Psoas muscle (tissue), 8 donors: Measurements from ENCODE around the gene LRRC36. TPM values are rescaled to one million over a fixed set of nuclear protein-coding genes. Genes with fewer than 3 reads are reported as not detected.

Source experiments
- ATAC-seq, 4 donors: fragments of 200-7000 bp; cut with Tn5 transposase; one replicate each; pipeline ENCODE4 v1.9.1; 2020; ENCODE audit warnings: moderate library complexity in 3 of 4, mild to moderate bottlenecking in 2 of 4
- DNase-seq, 2 donors: peaks; one replicate each; pipeline ENCODE4 v3.0.0-alpha.2; 2020
- H3K27ac ChIP-seq: fragments of 200-600 bp; one replicate; pipeline ENCODE4 v1.8.0; 2022
- H3K27me3 ChIP-seq, 3 donors: fragments of 200-600 bp in 1 of 3; one replicate each; pipeline versions ENCODE4 v1.6.1 to v1.8.0; 2013 to 2022; ENCODE audit warnings: low read length in 2 of 3, mild to moderate bottlenecking in 2 of 3, moderate library complexity in 1 of 3; ENCODE audit not compliant: insufficient read depth in 3 of 3
- H3K36me3 ChIP-seq, 2 donors: fragments of 200-600 bp in 1 of 2; one replicate each; pipeline versions ENCODE4 v1.6.1 to v1.8.0; 2013 to 2022; ENCODE audit warnings: low read depth in 1 of 2, mild to moderate bottlenecking in 1 of 2, moderate library complexity in 1 of 2; ENCODE audit not compliant: insufficient read depth in 1 of 2
- H3K4me1 ChIP-seq: fragments of 200-600 bp; one replicate; pipeline ENCODE4 v1.8.0; 2022
- H3K4me3 ChIP-seq: fragments of 200-600 bp; one replicate; pipeline ENCODE4 v1.8.0; 2022; ENCODE audit warnings: mild to moderate bottlenecking
- H3K9me3 ChIP-seq: fragments of 200-600 bp; one replicate; pipeline ENCODE4 v1.8.0; 2022
- CTCF ChIP-seq: fragments of 200-600 bp; IDR thresholded peaks from one replicate; pipeline ENCODE4 v1.8.0; 2022; ENCODE audit warnings: antibody characterized with exemption
- WGBS, 3 donors: extraction: QIAGEN DNeasy Blood & Tissue Kit; methylation state at CpG; one replicate each; pipeline versions ENCODE4 v1.1.6 to v1.1.7; 2013; 5-methylcytosine and 5-hydroxymethylcytosine counted together
- intact Hi-C, 2 donors: fragments of 100-400 bp; cut with DNase I; formaldehyde crosslinking; loops; one replicate each; pipeline versions ENCODE4 v1.11.0 to v1.14.2; 2022
- polyA plus RNA-seq, 3 donors: library from polyadenylated mRNA; stranded (reverse); fragments of 200-250 nt; gene quantifications; one replicate each; pipeline ENCODE4 v1.2.3, GENCODE V29; 2013
- total RNA-seq, 4 donors: library from RNA; stranded (reverse); fragmentation: NEBNext Ultra II Directional in 2 of 4; extraction: Animal tissue kit (Norgen Biotek cat#: 25700) in 2 of 4; gene quantifications; one replicate each; pipeline versions ENCODE4 v1.2.1 to v1.2.4, GENCODE V29; 2021 to 2023
- donor health status: healthy with polysubstance abuse.
- donor health status: DM: no; HTN: no; CAD: no; lungs with moderate emphysema.
- donor health status: Bipolar disorder and iron deficiency.
- donor health status: healthy.
- donor health status: DM: yes; HTN: yes; CAD: no.
- donor health status: DM: no; HTN: no; CAD: no.
- donor health status: DM: no; HTN: no; CAD: no.
- donor health status: DM: yes; HTN: yes; CAD: no.

Gene LRRC36
- total and polyA plus RNA-seq, 7 donors, result 0.06 to 0.25 (median 0.11) TPM; not detected in 4

GRCh38 chr16:67396159-67397035, 69.8 kb downstream of the LRRC36 start:
- Histone ChIP-seq H3K9me3 (no peaks in the 10 kb centered on the region), H3K27me3 (peaks cover 0 to 5% (median 4%) of the 10 kb centered on the region in 3 donors), H3K4me3 (peak overlapping the region; percentile 18), H3K36me3 (no peaks in the 10 kb centered on the region), H3K27ac (peak overlapping the region; percentile 66), H3K4me1 (peaks cover 44% of the 10 kb centered on the region)
- TF ChIP-seq CTCF, result no peak
- intact Hi-C loops, result no loop called here
- ATAC-seq, result peak; percentile 3 to 35 (median 25)
- 29 to 32% (median 31%) methylated on average over 26 to 31 of the region's 31 CpGs for WGBS, 3 donors
- peak; percentile 81 to 90 for DNase-seq

DNA sequence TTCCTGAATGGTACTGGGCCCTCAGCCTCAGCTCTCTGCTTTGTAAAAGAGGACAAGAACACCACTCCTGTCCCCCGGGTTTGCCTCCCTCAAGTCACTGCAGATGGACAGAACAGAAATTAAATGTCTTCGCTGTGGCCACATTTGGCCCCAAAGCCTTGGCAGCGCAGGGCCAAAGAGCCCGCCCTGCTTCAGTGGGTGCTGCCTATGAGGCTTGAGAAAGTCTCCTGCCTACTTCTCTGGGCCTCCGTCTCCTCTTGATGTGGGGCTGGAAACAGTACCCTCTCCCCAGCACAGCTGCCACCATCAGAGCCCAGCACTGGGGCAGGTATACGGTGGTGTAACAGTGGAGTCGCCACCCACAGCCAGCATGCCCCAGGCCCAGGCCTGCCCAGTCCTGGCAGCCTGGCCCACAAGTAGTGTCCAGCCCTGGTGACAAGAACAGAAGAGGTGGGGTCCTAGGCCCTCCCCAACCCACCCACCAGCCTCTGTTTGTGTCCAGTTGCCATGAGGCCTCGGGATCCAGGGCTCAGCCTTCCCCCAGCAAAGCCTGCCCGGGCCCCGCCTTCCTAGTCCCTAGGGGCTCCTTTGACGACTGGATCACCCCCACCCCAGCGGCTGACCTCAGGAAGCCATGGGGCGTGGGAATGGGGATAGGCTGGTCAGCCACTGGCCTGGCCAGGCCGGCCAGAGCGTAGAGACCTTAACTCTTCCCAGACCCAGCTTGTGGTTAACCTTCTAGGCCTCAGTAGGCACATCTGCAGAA, 70.6 kb downstream of the LRRC36 start:
- H3K36me3 ChIP-seq, result no peaks in the 10 kb centered on the region
- H3K27me3 ChIP-seq, result peaks cover 0 to 5% (median 0%) of the 10 kb centered on the region in 3 donors
- 54 to 66% (median 55%) methylated on average over 15 of the region's 15 CpGs for WGBS, 3 donors
- no peak overlapping the region for H3K4me3 ChIP-seq
- peaks cover 42% of the 10 kb centered on the region for H3K4me1 ChIP-seq
- peak; percentile 67 to 84 for DNase-seq
- ATAC-seq, result no peak
- intact Hi-C loops, result no loop called here
- H3K9me3 ChIP-seq, result no peaks in the 10 kb centered on the region
- TF ChIP-seq CTCF, result no peak
- peak overlapping the region; percentile 66 for H3K27ac ChIP-seq

GRCh38 chr16:67397812-67398545, 71.4 kb downstream of the LRRC36 start:
- no peaks in the 10 kb centered on the region for H3K36me3 ChIP-seq
- DNase-seq (peak in 1 of 2 donors; percentile 45), ATAC-seq (no peak)
- H3K9me3 ChIP-seq, result no peaks in the 10 kb centered on the region
- intact Hi-C loops, result no loop called here
- H3K27ac ChIP-seq, result peak overlapping the region; percentile 50
- no peak for TF ChIP-seq CTCF
- H3K27me3 ChIP-seq, result peaks cover 0 to 5% (median 0%) of the 10 kb centered on the region in 3 donors
- H3K4me1 ChIP-seq, result peaks cover 37% of the 10 kb centered on the region
- 86 to 88% (median 86%) methylated on average over 22 of the region's 22 CpGs for WGBS, 3 donors
- no peak overlapping the region for H3K4me3 ChIP-seq

GRCh38 chr16:67398546-67399217, 72.1 kb downstream of the LRRC36 start:
- Histone ChIP-seq H3K36me3 (no peaks in the 10 kb centered on the region), H3K4me1 (peaks cover 30% of the 10 kb centered on the region), H3K27me3 (peaks cover 0 to 5% (median 0%) of the 10 kb centered on the region in 3 donors), H3K4me3 (no peak overlapping the region), H3K9me3 (no peaks in the 10 kb centered on the region), H3K27ac (no peak overlapping the region)
- WGBS, 3 donors, result 91 to 93% (median 91%) methylated on average over 19 of the region's 19 CpGs
- no peak for TF ChIP-seq CTCF
- DNase-seq (peak in 1 of 2 donors; percentile 42), ATAC-seq (no peak)
- intact Hi-C loops, result no loop called here
